PC-9 (cell line): ENCODE results near the gene PLB1.

ENCODE experiments used
- EZH2 ChIP-seq: fragments of 200-600 bp; sonication (generic); IDR thresholded peaks from 2 replicates; pipeline ENCODE4 v1.8.0; 2017; ENCODE audit warnings: antibody characterized with exemption, low read depth
- TF ChIP-seq, protein P1 (sequence below): fragments of 200-600 bp; sonication (generic); conservative IDR thresholded peaks from 2 replicates; pipeline ENCODE4 v1.6.1; 2017; ENCODE audit warnings: mixed run types, antibody characterized with exemption, mild to moderate bottlenecking, moderate library complexity

DNA sequence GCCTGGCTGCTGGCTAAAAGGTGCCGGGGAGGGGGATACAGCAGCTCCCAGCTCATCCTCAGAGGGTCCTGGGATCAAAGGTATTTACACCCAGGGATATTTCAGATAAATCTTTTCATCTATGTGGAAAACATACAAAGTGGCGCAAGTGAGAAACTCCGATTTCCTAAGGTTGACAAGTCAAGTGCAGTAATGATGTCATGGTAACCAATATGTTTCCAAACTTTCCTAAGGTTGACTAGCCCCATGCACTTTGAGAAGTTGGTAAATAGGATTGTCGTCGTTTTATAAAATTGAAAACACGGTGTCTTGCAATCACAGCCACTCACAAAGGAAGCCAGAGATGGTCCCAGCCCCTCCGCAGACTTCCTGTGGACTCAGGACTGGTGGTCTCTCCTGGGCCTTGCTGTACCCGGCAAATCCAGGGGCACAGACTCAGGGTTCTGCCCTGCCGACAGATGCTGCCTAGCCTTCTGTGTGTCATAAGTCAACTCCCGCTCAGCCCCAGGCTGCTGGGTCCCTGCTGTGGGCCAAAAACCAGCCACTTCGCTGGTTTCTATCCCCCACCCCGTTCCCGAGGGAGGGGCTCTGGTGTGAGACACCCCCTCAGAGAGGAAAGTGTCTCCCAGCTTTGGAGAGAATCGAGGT is 144.5 kb downstream of the PLB1 start:
- TF ChIP-seq, protein P1, sequence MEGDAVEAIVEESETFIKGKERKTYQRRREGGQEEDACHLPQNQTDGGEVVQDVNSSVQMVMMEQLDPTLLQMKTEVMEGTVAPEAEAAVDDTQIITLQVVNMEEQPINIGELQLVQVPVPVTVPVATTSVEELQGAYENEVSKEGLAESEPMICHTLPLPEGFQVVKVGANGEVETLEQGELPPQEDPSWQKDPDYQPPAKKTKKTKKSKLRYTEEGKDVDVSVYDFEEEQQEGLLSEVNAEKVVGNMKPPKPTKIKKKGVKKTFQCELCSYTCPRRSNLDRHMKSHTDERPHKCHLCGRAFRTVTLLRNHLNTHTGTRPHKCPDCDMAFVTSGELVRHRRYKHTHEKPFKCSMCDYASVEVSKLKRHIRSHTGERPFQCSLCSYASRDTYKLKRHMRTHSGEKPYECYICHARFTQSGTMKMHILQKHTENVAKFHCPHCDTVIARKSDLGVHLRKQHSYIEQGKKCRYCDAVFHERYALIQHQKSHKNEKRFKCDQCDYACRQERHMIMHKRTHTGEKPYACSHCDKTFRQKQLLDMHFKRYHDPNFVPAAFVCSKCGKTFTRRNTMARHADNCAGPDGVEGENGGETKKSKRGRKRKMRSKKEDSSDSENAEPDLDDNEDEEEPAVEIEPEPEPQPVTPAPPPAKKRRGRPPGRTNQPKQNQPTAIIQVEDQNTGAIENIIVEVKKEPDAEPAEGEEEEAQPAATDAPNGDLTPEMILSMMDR: no peak
- TF ChIP-seq EZH2: no peak
